ENCODE results near the gene COG2.
A peak's percentile ranks its signal among the peaks of the same experiment; 100 is the strongest.
"Not testable (repeated sequence)": the region's sequence is repeated elsewhere in the genome, so short reads cannot be mapped to it uniquely, and the experiment has no call there.

The COG2 gene

DNA sequence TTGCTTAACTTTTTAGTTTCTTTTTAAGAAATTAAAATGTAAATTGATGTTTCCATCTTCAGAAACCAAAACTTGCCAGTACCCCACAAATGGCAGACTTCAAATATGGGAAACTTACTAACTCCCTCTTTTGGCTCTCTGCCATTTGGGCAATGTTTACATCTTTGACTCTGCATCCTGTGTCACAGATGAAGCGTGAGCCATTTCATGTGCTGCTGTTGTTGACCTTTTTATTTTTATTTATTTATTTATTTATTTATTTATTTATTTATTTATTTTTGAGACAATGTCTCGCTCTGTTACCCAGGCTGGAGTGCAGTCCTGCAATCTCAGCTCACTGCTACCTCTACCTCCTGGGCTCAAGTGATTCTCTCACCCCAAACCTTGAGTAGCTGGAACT is 16.0 kb upstream of the COG2 start:
- no peak for DNase-seq

DNA sequence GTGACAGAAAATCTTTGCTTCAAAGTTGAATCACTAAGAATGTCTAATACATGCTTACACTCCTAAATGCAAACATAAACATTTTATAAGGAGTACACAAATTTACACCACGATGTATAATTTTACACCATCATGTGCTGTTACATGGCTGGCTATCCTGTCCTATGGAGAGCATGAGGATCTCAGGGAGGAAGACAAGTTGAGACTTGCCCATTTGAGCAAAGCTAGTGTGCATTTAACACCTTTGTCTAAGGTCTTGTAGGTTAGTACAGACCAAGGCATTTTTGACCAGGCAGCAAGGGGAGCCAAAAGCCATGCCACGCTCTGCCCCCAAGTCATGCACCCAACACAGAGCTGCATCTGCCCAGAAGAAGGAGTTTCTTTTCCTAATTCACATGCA is 14.5 kb upstream of the COG2 start:
- DNase-seq, result no peak

DNA sequence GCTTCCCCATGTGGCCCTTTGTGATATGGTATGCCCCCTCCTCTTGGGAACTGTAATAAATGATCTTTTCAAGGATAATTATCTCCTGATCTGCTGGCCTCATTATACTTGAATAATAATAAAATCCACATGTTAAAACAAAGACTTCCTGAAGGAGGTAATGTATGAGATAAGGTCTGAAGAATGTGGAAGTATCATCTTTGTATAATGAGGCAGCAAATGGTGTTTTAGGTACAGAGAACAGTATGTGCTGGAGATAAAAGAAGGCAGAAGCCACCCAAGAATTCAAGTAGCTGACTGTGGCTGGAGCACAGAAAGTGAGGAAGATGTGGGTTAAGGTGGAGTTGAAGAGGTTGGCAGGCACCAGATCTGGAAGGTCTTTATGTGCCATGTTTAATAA is 12.8 kb upstream of the COG2 start:
- DNase-seq, result no peak

DNA sequence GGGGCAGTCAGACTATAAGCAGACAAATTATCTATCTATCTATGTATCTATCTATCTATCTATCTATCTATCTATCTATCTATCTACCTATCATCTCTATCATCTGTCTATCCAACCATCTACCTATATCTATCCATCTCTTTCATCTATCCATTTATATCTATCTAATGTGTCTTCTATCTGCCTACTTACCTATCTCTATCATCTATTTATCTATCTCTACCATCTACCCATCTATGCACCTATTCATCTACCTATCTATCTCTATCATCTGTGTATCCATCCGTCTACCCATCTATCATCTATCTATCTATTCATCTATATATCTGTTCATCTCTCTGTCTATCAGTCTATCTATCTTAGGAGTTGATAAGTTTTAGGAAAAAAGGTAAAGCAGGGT is 10.8 kb upstream of the COG2 start:
- DNase-seq, result no peak

DNA sequence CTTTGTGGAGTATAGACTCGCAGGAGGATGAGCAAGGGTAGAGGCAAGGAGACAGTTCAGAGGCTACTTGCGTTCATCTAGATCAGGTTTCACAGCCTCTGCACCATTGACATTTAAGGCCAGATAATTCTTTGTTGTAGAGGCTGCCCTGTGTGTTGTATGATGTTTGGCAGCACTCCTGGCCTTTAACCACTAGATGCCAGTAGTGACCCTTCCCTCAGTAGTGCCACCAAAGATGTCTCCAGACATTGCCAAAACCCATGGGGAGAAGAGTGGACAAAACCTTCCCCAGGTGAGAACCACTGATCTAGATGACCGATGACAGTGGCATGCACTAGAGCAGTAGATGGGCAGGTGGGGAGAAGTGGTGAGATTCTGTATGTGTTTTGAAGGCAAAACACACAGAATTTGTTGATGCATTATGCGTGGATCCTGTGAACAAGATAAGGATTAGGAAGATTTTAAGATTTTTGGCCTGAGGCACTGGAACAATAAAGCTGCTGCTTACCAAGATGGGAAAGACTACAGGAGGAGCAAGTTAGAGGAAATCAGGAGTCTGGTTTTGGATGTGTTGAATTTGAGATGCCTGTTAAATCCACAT is 9.9 kb upstream of the COG2 start:
- DNase-seq, result peak; percentile 40 to 50

DNA sequence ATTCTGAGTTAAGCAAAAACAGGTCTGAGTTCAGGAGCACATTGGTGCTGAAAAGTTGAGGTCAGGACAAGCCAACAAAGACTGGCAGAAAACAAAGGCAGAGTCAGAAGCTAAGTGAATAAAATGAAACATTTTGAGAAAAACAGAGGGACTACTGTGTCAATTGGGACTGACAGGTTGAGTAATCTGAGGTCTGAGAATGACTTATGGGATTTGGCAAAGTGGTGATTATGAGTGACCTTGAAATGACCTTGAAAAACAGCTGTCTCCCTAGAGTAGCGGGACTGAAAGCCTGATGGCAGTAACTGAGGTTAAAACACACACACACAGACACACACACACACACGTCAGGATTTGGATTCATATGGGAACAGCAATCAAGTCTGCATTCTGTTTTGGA is 8.8 kb upstream of the COG2 start:
- DNase-seq, result no peak

DNA sequence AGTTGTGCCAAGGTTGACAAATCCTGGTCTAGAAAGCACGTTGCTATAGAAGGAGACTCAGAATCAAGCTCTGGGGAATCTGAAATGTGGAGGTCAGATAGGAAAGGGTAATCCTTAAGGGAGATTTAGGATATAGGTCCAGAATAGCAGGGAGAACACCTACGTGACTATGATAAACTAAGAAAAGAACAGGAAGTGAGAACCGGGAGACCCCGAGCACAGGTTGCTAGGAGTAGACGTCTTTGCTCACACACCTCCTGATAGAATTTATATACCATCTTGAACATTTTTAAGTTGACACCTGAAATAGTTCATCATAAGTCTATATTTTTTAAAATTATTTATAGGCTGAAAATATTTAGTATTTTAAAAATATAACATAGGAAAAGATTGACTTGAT is 7.9 kb upstream of the COG2 start:
- DNase-seq, result no peak

DNA sequence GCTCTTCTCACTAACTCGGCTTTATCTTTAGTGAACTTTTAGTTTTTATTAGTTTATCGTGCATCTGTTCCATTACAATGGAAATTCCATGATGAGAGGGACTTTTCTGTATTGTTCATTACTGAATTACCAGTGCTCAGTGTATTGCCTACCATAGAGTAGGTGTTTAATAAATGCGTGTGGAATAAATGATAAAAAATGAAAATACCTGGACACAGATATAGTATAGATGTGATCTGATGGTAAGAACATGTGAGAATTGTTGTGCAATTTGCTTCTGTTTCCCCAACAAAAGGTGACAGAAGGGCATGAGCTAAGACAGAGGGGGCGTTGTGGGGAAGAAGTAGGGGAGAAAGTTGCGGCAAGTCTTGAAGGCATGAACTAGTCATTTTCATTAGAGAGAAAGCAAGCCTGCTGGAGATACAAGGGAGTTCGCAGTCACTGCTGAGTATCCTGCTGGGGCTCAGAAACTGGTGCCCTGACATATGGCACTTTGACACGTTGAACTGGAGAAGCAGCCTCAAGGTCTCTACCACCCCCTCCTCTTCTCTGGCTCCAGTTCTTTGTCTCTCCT is 5.6 kb upstream of the COG2 start:
- peak; percentile 40 to 60 for DNase-seq

DNA sequence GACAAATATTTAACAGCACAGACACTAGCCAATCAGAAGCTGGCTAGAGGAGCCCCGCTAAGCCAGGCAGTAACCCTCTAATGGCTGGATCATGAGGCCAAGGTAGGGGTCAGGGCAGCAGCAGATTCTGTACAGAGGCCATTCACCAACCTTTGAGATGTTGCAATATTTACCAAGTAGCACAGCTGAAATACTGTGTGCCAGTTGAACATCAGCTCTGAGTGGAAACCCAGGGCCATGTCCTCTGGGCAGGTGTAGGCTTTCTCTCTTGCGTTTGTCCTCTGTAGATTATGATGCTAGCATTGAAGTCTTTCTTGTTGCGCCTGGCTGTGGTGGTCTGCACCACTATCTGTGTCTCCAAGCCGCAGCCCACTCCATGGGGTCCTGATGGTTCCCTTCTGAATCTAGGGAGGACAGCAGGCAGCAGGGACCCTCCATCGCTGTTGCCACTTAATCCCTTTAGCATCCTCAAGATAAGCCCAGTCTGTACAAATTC is 2.5 kb upstream of the COG2 start:
- no peak for DNase-seq

DNA sequence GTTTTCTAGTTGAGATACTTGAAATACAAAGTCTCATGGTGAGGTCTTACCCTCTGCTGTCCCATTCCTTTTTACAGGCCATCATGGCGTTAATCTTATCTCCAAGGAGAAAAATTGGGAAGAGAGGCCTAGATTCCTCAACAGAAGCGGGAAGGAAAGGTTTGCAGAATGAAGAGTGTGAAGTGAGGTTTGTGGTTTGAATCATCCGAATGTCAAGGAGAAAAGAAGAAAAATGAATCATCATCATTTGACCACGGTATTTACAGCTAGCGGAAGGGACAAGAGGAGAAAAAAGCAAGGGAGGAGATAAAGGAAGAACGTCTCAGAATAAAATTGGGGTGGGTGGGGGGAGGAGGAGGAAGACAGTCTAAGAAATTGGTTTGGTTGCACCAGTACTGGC is 935 bp upstream of the COG2 start:
- no peak for DNase-seq

DNA sequence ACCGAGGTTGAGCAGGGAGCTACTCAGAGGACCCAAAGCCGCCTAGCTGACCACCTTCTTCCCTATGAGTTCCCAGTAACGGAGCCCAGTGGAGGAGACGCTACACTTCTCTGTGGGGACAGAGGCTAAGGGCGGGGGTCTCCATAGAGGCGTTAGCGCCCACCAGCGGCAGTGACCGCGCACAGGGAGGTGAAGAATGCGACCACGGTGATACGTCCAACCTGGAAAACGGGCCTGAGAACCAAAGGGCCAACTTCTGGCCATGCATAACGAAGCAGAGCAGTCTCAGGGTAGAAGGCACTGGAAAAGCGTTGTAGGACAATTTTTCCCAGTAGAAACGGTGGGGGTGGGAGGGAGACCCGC is 400 bp upstream of the COG2 start:
- DNase-seq, result no peak

DNA sequence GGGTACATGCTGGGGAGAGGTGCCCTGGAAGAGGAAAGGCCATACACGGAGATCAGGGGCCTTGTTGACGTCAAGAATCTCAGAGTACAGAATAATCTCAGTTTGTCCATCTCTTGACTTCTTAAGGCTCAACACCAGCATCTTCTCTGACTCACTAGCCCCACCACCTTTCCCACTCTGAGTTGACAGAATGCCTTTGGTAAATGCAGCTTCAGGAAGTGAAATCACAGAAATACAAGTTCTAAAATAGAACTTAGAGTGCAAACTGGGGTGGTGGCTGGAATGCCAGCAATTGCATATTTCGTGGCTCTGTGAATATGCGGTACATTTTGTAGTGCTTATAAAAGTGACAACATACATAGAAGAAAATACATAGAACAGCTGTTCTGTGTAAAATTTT is 1.6 kb downstream of the COG2 start:
- peak; percentile 5 to 8 for DNase-seq

DNA sequence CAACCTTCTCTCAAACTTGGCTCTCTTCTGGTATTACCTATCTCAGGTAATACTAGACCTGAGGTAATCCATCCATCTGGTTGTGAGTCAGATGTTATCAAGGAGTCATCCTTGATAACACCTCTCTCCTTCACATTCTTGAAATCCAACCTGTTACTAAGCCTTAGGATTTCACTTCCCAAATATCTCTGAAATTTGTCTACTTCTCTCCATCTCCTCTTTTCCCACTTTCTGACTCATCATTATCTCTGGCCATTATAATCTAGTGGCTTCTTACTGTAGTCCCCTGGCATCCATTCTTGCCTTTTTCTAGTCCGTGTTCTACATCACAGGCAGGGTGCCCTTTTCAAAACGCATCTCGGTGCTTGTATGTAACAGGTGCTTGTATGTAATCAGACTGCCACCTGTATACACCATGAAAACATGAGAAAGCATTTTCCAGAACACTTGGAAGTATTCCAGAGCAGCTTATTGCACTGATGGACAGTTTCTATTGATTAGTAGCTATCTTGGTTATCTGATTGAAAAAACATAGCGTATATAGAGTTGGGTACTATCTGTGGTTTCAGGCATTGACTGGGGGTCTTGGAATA is 4.5 kb downstream of the COG2 start:
- no peak for DNase-seq

DNA sequence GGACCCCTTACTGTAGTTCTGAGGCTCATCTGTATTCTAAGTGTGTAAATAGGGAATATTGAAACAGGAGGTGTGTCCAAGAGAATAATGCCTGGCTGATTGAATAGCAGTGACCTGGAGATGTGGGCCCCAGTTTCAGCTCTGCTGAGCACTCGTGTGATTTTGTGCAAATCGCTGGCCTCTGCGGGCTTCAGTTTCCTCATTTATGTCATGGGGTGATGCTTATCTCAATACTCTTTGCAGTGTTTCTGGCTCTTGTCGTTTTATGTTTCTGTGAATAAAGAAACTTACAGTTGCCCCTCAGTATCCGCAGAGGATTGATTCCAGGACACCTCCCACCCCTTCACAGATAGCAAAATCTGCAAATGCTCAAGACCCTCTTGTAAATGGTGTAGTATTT is 5.0 kb downstream of the COG2 start:
- DNase-seq, result no peak

DNA sequence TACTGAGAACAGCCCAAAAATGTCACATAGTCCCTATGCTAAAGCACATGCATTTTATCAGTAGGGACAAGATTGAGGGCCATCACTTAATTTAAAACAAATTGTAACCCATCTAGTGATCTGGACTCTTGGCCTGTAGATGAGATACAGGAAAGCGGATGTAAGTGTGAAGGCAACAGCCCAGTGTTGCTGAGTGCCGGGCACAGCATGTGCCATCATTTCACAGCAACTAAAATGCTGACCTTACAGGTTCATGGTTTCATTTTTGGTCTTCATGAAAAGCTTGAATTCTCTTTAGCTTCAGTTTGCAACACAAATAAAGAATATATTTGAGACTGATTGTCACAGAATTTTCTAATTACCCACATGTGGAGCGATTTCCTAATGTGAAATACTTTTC is 5.8 kb downstream of the COG2 start:
- no peak for DNase-seq

DNA sequence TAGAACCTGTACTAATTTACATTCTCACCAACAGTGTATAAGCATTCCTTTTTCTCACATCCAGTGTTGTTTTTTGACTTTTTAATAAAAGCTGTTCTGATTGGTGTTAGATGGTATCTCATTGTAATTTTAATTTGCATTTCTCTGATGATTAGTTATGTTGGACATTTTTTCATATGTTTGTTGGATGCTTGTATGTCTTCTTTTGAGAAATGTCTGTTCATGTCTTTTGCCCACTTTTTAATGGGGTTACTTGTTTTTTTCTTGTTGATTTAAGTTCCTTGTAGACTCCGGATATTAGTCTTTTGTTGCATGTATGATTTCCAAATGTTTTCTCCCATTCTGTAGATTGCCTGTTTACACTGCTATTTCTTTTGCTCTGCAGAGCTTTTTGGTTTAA is 8.0 kb downstream of the COG2 start:
- no peak for DNase-seq

DNA sequence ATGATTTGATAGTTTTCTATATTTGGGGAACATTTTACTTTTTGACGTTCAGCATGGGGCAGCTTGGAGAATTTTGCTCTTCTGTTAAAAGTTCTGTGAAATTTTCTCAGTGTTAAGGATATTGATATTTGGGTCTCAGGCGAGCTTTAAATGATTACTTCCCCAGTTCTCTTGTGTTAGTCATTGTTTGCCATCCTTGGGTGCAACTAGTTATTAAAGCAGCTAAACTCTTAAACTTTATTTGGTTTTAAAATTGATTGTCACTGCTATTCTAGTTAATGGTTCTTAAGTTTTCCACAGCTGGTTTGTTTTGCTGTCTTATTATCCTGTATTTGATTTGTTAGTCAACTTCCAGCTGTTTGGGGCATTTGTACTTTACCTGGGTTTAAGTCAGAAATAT is 9.0 kb downstream of the COG2 start:
- DNase-seq, result no peak

DNA sequence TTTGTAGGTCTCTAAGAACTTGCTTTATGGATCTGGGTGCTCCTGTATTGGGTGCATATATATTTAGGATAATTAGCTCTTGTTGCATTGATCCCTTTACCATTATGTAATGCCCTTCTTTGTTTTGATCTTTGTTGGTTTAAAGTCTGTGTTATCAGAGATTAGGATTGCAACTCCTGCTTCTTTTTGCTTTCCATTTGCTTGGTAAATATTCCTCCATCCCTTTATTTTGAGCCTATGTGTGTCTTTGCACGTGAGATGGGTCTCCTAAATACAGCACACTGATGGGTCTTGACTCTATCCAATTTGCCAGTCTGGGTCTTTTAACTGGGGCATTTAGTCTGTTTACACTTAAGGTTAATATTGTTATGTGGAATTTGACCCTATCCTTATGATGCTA is 14.4 kb downstream of the COG2 start:
- not testable (repeated sequence) for DNase-seq

DNA sequence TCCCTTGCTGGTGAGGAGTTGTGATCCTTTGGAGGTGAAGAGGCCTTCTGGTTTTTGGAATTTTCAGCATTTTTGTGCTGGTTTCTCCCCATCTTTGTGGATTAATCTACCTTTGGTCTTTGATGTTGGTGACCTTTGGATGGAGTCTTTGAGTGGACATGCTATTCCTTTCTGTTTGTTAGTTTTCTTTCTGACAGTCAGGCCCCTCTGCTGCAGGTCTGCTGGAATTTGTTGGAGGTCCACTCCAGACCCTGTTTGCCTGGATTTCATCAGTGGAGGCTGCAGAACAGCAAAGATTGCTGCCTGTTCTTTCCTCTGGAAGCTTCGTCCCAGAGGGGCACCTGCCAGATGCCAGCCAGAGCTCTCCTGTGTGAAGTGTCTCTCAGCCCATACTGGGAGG is 15.8 kb downstream of the COG2 start:
- not testable (repeated sequence) for DNase-seq

DNA sequence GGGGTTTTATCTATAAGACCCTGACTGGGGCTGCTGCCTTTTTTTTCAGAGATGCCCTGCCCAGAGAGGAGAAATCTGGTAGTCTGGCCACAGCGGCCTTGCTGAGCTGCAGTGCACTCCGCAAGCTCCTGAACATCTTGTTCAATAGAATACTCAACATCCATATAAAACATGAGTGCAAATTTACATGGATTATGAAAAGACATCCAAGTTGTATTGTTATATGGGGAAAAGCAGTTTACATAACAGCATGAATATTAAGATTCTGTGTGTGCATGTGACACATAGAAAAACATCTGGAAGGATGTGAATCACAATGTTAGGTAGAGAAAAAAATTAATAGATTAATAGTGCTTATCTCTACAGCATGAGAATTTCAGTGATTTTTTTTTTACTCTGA is 16.4 kb downstream of the COG2 start:
- no peak for DNase-seq

DNA sequence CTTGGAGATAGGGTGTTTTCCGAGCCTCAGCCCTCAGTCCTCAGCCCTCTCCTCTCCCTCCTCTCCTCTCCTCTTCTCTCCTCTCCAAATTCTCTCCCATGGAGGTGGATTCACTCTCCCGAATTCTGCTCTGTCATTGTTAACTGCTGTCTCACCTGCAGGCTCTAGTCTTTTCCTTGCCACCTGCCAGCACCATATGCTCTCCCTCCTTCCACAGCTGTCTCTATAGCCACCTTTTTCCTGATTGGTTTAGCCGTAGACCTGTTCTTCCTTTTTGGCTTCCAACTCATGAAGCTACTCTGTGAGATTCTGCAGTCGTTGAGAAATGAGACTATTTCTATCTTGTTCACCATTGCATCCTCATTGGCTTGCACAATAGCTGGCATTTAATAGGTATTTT is 19.7 kb downstream of the COG2 start:
- DNase-seq, result peak; percentile 15 to 42

DNA sequence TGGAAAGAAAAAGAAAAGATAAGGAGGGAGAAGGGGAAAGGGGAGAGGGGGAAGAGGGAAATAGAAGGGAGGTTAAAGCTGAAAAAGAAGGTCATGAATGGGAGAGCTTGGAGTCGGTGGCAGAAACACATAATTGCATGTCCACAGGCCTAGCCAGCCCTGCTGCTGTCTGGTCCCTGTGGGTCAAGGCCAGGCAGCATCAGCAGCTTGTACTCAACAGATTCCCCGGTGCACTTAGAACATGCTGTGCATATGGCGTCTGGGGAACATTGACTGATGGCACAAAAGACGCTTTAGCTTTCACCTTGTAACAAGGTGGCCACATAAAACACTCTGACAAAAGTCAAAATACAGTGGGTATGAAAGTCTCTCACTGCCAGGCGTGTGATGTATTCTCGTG is 25.9 kb downstream of the COG2 start:
- no peak for DNase-seq

DNA sequence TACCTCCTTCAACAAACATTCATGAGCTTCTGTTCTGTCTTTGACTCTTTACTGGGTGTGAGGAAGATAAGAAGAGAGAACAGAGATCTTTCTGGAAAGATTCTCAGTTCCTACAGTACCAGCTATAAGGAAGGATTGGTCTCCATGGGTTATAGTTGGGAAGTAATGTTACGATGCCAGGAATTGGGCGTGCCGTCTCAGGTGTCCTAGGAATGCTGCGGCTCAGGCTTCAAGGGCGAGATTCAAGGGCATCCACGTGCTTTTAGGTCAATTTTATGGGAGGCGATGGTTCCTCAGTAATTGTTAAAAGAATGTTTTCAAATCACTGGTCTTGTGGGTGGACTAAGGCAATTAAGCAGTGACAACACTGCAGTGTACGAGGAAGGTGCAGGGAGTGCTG is 27.3 kb downstream of the COG2 start:
- no peak for DNase-seq

DNA sequence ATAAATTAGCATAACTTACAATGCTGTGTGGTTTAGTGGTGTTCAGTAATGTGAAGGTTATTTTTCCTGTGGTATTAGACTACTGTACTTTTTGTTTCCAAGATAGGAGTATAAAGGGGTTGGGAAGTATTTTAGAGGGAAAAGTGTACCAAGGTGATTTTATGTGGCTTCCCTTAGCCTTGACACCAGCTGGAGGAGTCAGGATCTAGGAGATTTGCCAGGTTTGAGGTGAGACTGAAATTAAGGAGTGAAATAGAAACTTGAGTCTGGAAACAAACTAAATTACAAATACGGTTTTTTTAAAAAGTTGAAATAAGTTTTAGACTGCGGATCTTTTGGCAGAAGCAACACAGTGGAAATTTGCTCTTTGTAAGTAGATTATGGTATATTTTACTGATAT is 32.3 kb downstream of the COG2 start:
- no peak for DNase-seq

DNA sequence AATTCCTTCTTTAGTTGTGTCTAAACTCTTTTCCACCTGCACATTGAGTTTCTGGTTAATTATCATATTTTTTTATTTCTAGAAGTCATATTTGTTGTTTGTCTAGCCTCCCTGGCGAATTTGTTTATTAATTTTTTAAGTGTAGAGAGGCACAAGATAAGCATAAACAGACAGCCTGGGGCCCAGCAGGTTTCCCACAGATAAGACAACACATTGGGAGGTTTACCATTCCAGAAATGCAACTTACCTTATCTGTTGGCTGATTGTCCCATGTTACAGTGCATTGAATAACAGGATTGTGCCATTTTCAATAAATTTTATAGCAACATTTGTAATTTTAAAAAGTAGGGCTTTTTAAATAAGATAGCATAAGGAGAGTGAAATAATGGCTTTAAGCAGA is 34.9 kb downstream of the COG2 start:
- DNase-seq, result no peak
